ENCODE results near the gene MGMT. TPM values are rescaled to one million over a fixed set of nuclear protein-coding genes. Genes with fewer than 3 reads are reported as not detected.

Gene MGMT
- total and polyA plus RNA-seq, 2 experiments from 2014 or later = 19.3 to 21.9 TPM

GRCh38 chr10:129761197-129761972 is 294.3 kb downstream of the MGMT start:
- Histone ChIP-seq H3K79me2 (replicated peaks; ENCODE audit: insufficient read depth) (no peaks in the 10 kb centered on the region), H3K27ac (ENCODE audit: low read depth) (no peak overlapping the region), H3K9me2 (ENCODE audit: insufficient read depth) (no peaks in the 10 kb centered on the region), H3K4me1 (ENCODE audit: insufficient read depth) (no peaks in the 10 kb centered on the region), H3F3A (replicated peaks; ENCODE audit: low read depth) (no peaks in the 10 kb centered on the region), H3K36me3 (ENCODE audit: insufficient read depth) (no peaks in the 10 kb centered on the region), H3K4me3 (no peak overlapping the region), H4K20me1 (replicated peaks; ENCODE audit: insufficient read depth) (no peaks in the 10 kb centered on the region), H2AFZ (no peak overlapping the region), H3K27me3 (ENCODE audit: insufficient read depth) (no peaks in the 10 kb centered on the region), H3K4me2 (no peak overlapping the region)
- no peak overlapping the region for H3K4me3 Mint-ChIP-seq
- TF ChIP-seq, protein P1, sequence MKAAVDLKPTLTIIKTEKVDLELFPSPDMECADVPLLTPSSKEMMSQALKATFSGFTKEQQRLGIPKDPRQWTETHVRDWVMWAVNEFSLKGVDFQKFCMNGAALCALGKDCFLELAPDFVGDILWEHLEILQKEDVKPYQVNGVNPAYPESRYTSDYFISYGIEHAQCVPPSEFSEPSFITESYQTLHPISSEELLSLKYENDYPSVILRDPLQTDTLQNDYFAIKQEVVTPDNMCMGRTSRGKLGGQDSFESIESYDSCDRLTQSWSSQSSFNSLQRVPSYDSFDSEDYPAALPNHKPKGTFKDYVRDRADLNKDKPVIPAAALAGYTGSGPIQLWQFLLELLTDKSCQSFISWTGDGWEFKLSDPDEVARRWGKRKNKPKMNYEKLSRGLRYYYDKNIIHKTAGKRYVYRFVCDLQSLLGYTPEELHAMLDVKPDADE (IDR thresholded peaks at IDR 0.05) = no peak
- TF ChIP-seq STAT1 (IDR thresholded peaks at IDR 0.05; ENCODE audit: unreplicated experiment) (no peak), CREB1 (CRISPR knock-in tag; IDR thresholded peaks at IDR 0.05; ENCODE audit: low read depth) (no peak), REST (IDR thresholded peaks at IDR 0.05; ENCODE audit: unreplicated experiment) (no peak), NANOG (IDR thresholded peaks at IDR 0.05; ENCODE audit: borderline replicate concordance) (no peak), ZNF331 (CRISPR knock-in tag; IDR thresholded peaks at IDR 0.05; ENCODE audit: low read depth) (no peak), POLR2AphosphoS5 (IDR thresholded peaks at IDR 0.05; ENCODE audit: low read depth) (no peak), EZH2 (IDR thresholded peaks at IDR 0.05; ENCODE audit: low read depth, unreplicated experiment) (no peak), ZNF114 (CRISPR knock-in tag; IDR thresholded peaks at IDR 0.05) (no peak), EZH2phosphoT487 (IDR thresholded peaks at IDR 0.05; ENCODE audit: unreplicated experiment) (no peak), JUNB (IDR thresholded peaks at IDR 0.05; ENCODE audit: unreplicated experiment) (no peak)
- TF ChIP-seq, protein P2, sequence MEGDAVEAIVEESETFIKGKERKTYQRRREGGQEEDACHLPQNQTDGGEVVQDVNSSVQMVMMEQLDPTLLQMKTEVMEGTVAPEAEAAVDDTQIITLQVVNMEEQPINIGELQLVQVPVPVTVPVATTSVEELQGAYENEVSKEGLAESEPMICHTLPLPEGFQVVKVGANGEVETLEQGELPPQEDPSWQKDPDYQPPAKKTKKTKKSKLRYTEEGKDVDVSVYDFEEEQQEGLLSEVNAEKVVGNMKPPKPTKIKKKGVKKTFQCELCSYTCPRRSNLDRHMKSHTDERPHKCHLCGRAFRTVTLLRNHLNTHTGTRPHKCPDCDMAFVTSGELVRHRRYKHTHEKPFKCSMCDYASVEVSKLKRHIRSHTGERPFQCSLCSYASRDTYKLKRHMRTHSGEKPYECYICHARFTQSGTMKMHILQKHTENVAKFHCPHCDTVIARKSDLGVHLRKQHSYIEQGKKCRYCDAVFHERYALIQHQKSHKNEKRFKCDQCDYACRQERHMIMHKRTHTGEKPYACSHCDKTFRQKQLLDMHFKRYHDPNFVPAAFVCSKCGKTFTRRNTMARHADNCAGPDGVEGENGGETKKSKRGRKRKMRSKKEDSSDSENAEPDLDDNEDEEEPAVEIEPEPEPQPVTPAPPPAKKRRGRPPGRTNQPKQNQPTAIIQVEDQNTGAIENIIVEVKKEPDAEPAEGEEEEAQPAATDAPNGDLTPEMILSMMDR (conservative IDR thresholded peaks at IDR 0.05; ENCODE audit: low read depth in 2 of 2) = no peak
- TF ChIP-seq, protein P3, sequence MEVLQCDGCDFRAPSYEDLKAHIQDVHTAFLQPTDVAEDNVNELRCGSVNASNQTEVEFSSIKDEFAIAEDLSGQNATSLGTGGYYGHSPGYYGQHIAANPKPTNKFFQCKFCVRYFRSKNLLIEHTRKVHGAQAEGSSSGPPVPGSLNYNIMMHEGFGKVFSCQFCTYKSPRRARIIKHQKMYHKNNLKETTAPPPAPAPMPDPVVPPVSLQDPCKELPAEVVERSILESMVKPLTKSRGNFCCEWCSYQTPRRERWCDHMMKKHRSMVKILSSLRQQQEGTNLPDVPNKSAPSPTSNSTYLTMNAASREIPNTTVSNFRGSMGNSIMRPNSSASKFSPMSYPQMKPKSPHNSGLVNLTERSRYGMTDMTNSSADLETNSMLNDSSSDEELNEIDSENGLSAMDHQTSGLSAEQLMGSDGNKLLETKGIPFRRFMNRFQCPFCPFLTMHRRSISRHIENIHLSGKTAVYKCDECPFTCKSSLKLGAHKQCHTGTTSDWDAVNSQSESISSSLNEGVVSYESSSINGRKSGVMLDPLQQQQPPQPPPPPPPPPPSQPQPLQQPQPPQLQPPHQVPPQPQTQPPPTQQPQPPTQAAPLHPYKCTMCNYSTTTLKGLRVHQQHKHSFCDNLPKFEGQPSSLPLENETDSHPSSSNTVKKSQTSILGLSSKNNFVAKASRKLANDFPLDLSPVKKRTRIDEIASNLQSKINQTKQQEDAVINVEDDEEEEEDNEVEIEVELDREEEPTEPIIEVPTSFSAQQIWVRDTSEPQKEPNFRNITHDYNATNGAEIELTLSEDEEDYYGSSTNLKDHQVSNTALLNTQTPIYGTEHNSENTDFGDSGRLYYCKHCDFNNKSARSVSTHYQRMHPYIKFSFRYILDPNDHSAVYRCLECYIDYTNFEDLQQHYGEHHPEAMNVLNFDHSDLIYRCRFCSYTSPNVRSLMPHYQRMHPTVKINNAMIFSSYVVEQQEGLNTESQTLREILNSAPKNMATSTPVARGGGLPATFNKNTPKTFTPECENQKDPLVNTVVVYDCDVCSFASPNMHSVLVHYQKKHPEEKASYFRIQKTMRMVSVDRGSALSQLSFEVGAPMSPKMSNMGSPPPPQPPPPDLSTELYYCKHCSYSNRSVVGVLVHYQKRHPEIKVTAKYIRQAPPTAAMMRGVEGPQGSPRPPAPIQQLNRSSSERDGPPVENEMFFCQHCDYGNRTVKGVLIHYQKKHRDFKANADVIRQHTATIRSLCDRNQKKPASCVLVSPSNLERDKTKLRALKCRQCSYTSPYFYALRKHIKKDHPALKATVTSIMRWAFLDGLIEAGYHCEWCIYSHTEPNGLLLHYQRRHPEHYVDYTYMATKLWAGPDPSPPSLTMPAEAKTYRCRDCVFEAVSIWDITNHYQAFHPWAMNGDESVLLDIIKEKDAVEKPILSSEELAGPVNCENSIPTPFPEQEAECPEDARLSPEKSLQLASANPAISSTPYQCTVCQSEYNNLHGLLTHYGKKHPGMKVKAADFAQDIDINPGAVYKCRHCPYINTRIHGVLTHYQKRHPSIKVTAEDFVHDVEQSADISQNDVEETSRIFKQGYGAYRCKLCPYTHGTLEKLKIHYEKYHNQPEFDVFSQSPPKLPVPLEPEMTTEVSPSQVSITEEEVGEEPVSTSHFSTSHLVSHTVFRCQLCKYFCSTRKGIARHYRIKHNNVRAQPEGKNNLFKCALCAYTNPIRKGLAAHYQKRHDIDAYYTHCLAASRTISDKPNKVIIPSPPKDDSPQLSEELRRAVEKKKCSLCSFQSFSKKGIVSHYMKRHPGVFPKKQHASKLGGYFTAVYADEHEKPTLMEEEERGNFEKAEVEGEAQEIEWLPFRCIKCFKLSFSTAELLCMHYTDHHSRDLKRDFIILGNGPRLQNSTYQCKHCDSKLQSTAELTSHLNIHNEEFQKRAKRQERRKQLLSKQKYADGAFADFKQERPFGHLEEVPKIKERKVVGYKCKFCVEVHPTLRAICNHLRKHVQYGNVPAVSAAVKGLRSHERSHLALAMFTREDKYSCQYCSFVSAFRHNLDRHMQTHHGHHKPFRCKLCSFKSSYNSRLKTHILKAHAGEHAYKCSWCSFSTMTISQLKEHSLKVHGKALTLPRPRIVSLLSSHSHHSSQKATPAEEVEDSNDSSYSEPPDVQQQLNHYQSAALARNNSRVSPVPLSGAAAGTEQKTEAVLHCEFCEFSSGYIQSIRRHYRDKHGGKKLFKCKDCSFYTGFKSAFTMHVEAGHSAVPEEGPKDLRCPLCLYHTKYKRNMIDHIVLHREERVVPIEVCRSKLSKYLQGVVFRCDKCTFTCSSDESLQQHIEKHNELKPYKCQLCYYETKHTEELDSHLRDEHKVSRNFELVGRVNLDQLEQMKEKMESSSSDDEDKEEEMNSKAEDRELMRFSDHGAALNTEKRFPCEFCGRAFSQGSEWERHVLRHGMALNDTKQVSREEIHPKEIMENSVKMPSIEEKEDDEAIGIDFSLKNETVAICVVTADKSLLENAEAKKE (CRISPR knock-in tag; IDR thresholded peaks at IDR 0.05) = no peak
- no peaks in the 10 kb centered on the region for H3K36me3 Mint-ChIP-seq (ENCODE audit: low read depth)
- H3K27ac Mint-ChIP-seq = no peak overlapping the region
- ATAC-seq (no peak), DNase-seq (ENCODE audit: low spot score) (no peak)
- no peaks in the 10 kb centered on the region for H3K27me3 Mint-ChIP-seq (ENCODE audit: insufficient read depth, low read depth, poor library complexity)
- peaks cover 10% of the 10 kb centered on the region for H3K4me1 Mint-ChIP-seq
- H3K9me3 Mint-ChIP-seq = no peaks in the 10 kb centered on the region
